Gastroesophageal sphincter (tissue), 3 donors: ENCODE data around the gene CEP112.

Experiments
- CTCF ChIP-seq, 4 experiments: fragments of 200-600 bp in 2 of 4; fragments of 450-650 bp in 2 of 4; sonication (generic) in 1 of 4; IDR thresholded peaks; one replicate each; pipeline ENCODE4 v1.5.1; 2017 to 2019; ENCODE audit warnings: antibody characterized with exemption in 4 of 4, mild to moderate bottlenecking in 2 of 4, moderate library complexity in 2 of 4
- POLR2A ChIP-seq, 2 donors: fragments of 450-650 bp; IDR thresholded peaks; one replicate each; pipeline ENCODE4 v1.6.1; 2017; ENCODE audit warnings: antibody characterized with exemption in 2 of 2, mild to moderate bottlenecking in 2 of 2, moderate library complexity in 1 of 2

GRCh38 chr17:65627108-65627507 lies 564.8 kb downstream of the CEP112 start:
- TF ChIP-seq CTCF (IDR thresholded peaks at IDR 0.05): no peak
- TF ChIP-seq POLR2A (IDR thresholded peaks at IDR 0.05): no peak
